Left ventricle myocardium inferior (tissue), 1 donor: ENCODE measurements around the gene CDH12. TPM values are rescaled to one million over a fixed set of nuclear protein-coding genes. Genes with fewer than 3 reads are reported as not detected.
A peak's percentile ranks its signal among the peaks of the same experiment; 100 is the strongest.

Experiments used
- DNase-seq: peaks from one replicate; pipeline ENCODE4 v3.0.0-alpha.2; 2020
- H3K27ac ChIP-seq: fragments of 200-600 bp; replicated peaks from 2 replicates; pipeline ENCODE4 v1.8.0; 2021
- H3K27me3 ChIP-seq: fragments of 200-600 bp; 2 replicates; pipeline ENCODE4 v1.8.0; 2021; ENCODE audit warnings: low read depth
- H3K36me3 ChIP-seq: fragments of 200-600 bp; 2 replicates; pipeline ENCODE4 v1.8.0; 2021
- H3K4me1 ChIP-seq: fragments of 200-600 bp; 2 replicates; pipeline ENCODE4 v1.8.0; 2021
- H3K4me3 ChIP-seq: fragments of 200-600 bp; 2 replicates; pipeline ENCODE4 v1.8.0; 2021; ENCODE audit warnings: mild to moderate bottlenecking, moderate library complexity
- H3K9me3 ChIP-seq: fragments of 200-600 bp; replicated peaks from 2 replicates; pipeline ENCODE4 v1.8.0; 2021
- intact Hi-C: fragments of 100-400 bp; cut with micrococcal nuclease; formaldehyde crosslinking; loops from one replicate; pipeline ENCODE4 v1.11.0; 2022
- total RNA-seq: library from RNA; stranded (reverse); fragmentation: NEBNext Ultra II Directional; extraction: Animal tissue kit (Norgen Biotek cat#: 25700); gene quantifications from one replicate; pipeline ENCODE4 v1.2.1, GENCODE V29; 2021
- TF ChIP-seq, protein P1 (sequence below): fragments of 200-600 bp; IDR thresholded peaks from 2 replicates; pipeline ENCODE4 v1.8.0; 2021; ENCODE audit warnings: antibody characterized with exemption, mild to moderate bottlenecking, borderline replicate concordance
- donor health status: DM: no; HTN: yes; CAD: no; lungs with severe emphysema.

The CDH12 gene
- total RNA-seq, 1 donor from 2014 or later = not detected

GRCh38 chr5:21810737-21811316 is 1042.3 kb downstream of the CDH12 start:
- no peak for DNase-seq
- Histone ChIP-seq H3K4me1 (no peaks in the 10 kb centered on the region), H3K36me3 (no peaks in the 10 kb centered on the region), H3K27ac (no peak overlapping the region), H3K27me3 (no peaks in the 10 kb centered on the region), H3K9me3 (no peaks in the 10 kb centered on the region), H3K4me3 (no peak overlapping the region)
- intact Hi-C loops = no loop called here
- TF ChIP-seq, protein P1, sequence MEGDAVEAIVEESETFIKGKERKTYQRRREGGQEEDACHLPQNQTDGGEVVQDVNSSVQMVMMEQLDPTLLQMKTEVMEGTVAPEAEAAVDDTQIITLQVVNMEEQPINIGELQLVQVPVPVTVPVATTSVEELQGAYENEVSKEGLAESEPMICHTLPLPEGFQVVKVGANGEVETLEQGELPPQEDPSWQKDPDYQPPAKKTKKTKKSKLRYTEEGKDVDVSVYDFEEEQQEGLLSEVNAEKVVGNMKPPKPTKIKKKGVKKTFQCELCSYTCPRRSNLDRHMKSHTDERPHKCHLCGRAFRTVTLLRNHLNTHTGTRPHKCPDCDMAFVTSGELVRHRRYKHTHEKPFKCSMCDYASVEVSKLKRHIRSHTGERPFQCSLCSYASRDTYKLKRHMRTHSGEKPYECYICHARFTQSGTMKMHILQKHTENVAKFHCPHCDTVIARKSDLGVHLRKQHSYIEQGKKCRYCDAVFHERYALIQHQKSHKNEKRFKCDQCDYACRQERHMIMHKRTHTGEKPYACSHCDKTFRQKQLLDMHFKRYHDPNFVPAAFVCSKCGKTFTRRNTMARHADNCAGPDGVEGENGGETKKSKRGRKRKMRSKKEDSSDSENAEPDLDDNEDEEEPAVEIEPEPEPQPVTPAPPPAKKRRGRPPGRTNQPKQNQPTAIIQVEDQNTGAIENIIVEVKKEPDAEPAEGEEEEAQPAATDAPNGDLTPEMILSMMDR = peak; percentile 43

GRCh38 chr5:21809611-21810010 is 1043.5 kb downstream of the CDH12 start:
- TF ChIP-seq, protein P1 = no peak
- Histone ChIP-seq H3K4me1 (no peaks in the 10 kb centered on the region), H3K9me3 (no peaks in the 10 kb centered on the region), H3K36me3 (no peaks in the 10 kb centered on the region), H3K27ac (no peak overlapping the region), H3K27me3 (no peaks in the 10 kb centered on the region), H3K4me3 (no peak overlapping the region)
- no peak for DNase-seq
- intact Hi-C loops = no loop called here

GRCh38 chr5:21807953-21808352 is 1045.2 kb downstream of the CDH12 start:
- Histone ChIP-seq H3K4me3 (no peak overlapping the region), H3K27ac (no peak overlapping the region), H3K36me3 (no peaks in the 10 kb centered on the region), H3K27me3 (no peaks in the 10 kb centered on the region), H3K9me3 (no peaks in the 10 kb centered on the region), H3K4me1 (no peaks in the 10 kb centered on the region)
- TF ChIP-seq, protein P1 = no peak
- DNase-seq = no peak
- intact Hi-C loops = no loop called here

GRCh38 chr5:21806943-21807342 is 1046.2 kb downstream of the CDH12 start:
- H3K27me3 ChIP-seq = no peaks in the 10 kb centered on the region
- no peak for DNase-seq
- no peaks in the 10 kb centered on the region for H3K9me3 ChIP-seq
- intact Hi-C loops = no loop called here
- no peak overlapping the region for H3K27ac ChIP-seq
- TF ChIP-seq, protein P1 = no peak
- no peaks in the 10 kb centered on the region for H3K36me3 ChIP-seq
- no peaks in the 10 kb centered on the region for H3K4me1 ChIP-seq
- no peak overlapping the region for H3K4me3 ChIP-seq

DNA sequence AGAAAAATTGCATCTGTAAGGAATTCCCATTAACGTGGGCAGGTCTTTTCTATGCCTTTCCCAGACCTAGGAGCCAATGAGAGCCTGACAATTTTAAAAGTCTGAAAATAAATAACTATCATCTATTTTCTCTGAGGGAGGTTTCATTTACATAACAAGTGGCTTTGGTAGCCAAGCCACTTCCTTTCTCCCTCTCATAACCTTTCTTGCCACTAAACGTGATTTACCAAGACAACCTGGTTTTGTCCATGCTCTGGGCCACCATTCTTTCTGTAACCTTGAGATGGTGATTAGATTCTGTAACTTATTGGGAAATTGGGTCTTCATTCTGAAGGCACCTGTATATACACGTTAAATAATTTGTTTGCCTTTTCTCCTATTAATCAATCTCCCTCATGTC is 1046.9 kb downstream of the CDH12 start:
- H3K9me3 ChIP-seq = no peaks in the 10 kb centered on the region
- intact Hi-C loops = no loop called here
- H3K36me3 ChIP-seq = no peaks in the 10 kb centered on the region
- TF ChIP-seq, protein P1 = no peak
- H3K27me3 ChIP-seq = no peaks in the 10 kb centered on the region
- no peak for DNase-seq
- no peaks in the 10 kb centered on the region for H3K4me1 ChIP-seq
- H3K27ac ChIP-seq = no peak overlapping the region
- H3K4me3 ChIP-seq = no peak overlapping the region
